Stomach (tissue), 4 donors: Measurements from ENCODE around the gene NCOA5.

ENCODE experiments used
- CTCF ChIP-seq, 7 experiments: fragments of 450-650 bp in 4 of 7; fragments of 200-600 bp in 3 of 7; sonication (generic) in 3 of 7; IDR thresholded peaks; one replicate each; pipeline ENCODE4 v1.5.1; 2016 to 2019; ENCODE audit warnings: antibody characterized with exemption in 7 of 7, control low read depth in 2 of 7, mild to moderate bottlenecking in 1 of 7
- EP300 ChIP-seq: sonication (generic); formaldehyde crosslinking; IDR thresholded peaks from one replicate; pipeline ENCODE4 v1.6.1; 2017; ENCODE audit warnings: antibody characterized with exemption
- POLR2A ChIP-seq, 4 donors: fragments of 450-650 bp; IDR thresholded peaks; one replicate each; pipeline ENCODE4 v1.6.1; 2016; ENCODE audit warnings: antibody characterized with exemption in 4 of 4, control low read depth in 2 of 4, mild to moderate bottlenecking in 1 of 4, moderate library complexity in 1 of 4
- POLR2AphosphoS5 ChIP-seq, 3 donors: sonication (generic); formaldehyde crosslinking; IDR thresholded peaks; one replicate each; pipeline ENCODE4 v1.6.1; 2016; ENCODE audit warnings: antibody characterized with exemption in 3 of 3

- no peak for TF ChIP-seq POLR2A (IDR thresholded peaks at IDR 0.05)
- no peak for TF ChIP-seq POLR2AphosphoS5 (IDR thresholded peaks at IDR 0.05)
- no peak for TF ChIP-seq CTCF (IDR thresholded peaks at IDR 0.05)
- no peak for TF ChIP-seq EP300
These were observed 29.3 kb upstream of the NCOA5 start for GRCh38 chr20:46119028-46119546.
